ENCODE measurements around the gene PPP1R12C.
"Not testable (repeated sequence)": the region's sequence is repeated elsewhere in the genome, so short reads cannot be mapped to it uniquely, and the experiment has no call there.

Gene PPP1R12C

GRCh38 chr19:55071129-55071502 is 46.3 kb downstream of the PPP1R12C start:
- DNase-seq (ENCODE audit: low spot score) = peak; percentile 93

GRCh38 chr19:55070466-55071128 is 46.8 kb downstream of the PPP1R12C start:
- no peak for DNase-seq (ENCODE audit: low spot score)

- no peak for DNase-seq (ENCODE audit: low spot score)
Observed at GRCh38 chr19:55069865-55070197, 47.6 kb downstream of the PPP1R12C start.

- DNase-seq (ENCODE audit: low spot score) = peak; percentile 86
Observed at GRCh38 chr19:55068950-55069864, 48.2 kb downstream of the PPP1R12C start.

- DNase-seq (ENCODE audit: low spot score) = no peak
Observed at GRCh38 chr19:55067869-55068268, 49.6 kb downstream of the PPP1R12C start.

- no peak for DNase-seq (ENCODE audit: low spot score)
Observed at GRCh38 chr19:55066107-55066709, 51.2 kb downstream of the PPP1R12C start.

- DNase-seq (ENCODE audit: low spot score) = not testable (repeated sequence)
Observed at GRCh38 chr19:55065516-55065915, 51.9 kb downstream of the PPP1R12C start.

GRCh38 chr19:55063492-55063843 is 54.0 kb downstream of the PPP1R12C start:
- no peak for DNase-seq (ENCODE audit: low spot score)

- peak; percentile 97 for DNase-seq (ENCODE audit: low spot score)
Observed at GRCh38 chr19:55062735-55063491, 54.5 kb downstream of the PPP1R12C start, which contains the start of gene RDH13. Gene RDH13, minus strand, starts transcription at chr19:55063148. Its CDS starts 116 bp downstream, at chr19:55063032.

GRCh38 chr19:55060287-55060686 is 57.1 kb downstream of the PPP1R12C start:
- DNase-seq (ENCODE audit: low spot score) = not testable (repeated sequence)

- DNase-seq (ENCODE audit: low spot score) = no peak
Observed at GRCh38 chr19:55058781-55059610, 58.4 kb downstream of the PPP1R12C start.

GRCh38 chr19:55056827-55057226 is 60.6 kb downstream of the PPP1R12C start:
- no peak for DNase-seq (ENCODE audit: low spot score)

GRCh38 chr19:55053735-55054134 is 63.7 kb downstream of the PPP1R12C start:
- DNase-seq (ENCODE audit: low spot score) = no peak

GRCh38 chr19:55050749-55051532 is 66.5 kb downstream of the PPP1R12C start:
- no peak for DNase-seq (ENCODE audit: low spot score)

- DNase-seq (ENCODE audit: low spot score) = no peak
Observed at GRCh38 chr19:55048446-55048845, 69.0 kb downstream of the PPP1R12C start.

GRCh38 chr19:55047951-55048350 is 69.5 kb downstream of the PPP1R12C start:
- no peak for DNase-seq (ENCODE audit: low spot score)

GRCh38 chr19:55046975-55047622 is 70.3 kb downstream of the PPP1R12C start:
- DNase-seq (ENCODE audit: low spot score) = no peak

GRCh38 chr19:55044771-55045716 is 72.4 kb downstream of the PPP1R12C start:
- no peak for DNase-seq (ENCODE audit: low spot score)

GRCh38 chr19:55044286-55044685 is 73.2 kb downstream of the PPP1R12C start:
- no peak for DNase-seq (ENCODE audit: low spot score)
